ENCODE results near the gene CACUL1. TPM values are rescaled to one million over a fixed set of nuclear protein-coding genes. Genes with fewer than 3 reads are reported as not detected.
"Not testable (repeated sequence)": the region's sequence is repeated elsewhere in the genome, so short reads cannot be mapped to it uniquely, and the experiment has no call there.

CACUL1 gene
- total RNA-seq, 8 experiments from 2014 or later = 16.9 to 49.3 (median 22.2) TPM

DNA sequence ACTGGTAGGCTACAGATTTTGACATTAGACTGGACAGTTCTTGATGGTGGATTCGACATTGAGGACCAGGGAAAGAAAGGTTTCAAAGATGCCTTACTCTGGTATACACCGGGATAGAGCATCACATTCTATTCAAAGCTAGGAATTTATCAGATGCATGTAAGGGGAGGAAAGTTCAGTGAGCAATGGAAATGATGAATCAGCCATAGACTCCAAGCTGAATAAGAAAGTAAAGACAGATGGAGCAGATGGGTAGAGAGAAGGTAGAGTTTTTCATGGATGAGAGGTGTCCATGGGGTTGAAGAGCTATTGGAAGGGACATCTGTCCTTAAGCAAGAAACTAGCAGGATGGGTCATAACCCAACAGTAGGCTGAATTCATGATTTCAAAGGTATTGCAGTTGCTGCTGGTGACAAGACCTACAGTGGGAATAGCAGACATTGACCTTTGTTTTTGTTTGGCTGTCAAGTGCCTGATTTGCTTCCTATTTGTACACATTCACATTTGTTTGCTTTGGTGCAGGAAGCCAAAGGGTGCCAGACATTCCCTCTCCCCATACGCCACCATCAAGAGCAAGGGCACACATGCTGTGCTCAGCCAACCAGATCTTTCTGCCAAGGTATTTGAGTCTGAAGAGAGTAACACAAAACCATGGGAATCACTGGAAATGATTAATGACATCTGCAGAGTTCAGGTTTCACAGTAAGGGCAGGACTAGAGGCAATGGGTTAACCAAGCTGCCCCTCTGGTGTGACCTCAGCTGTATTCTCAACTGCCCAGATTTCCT is 8.6 kb upstream of the CACUL1 start:
- Histone ChIP-seq H3K27ac (no peak overlapping the region), H3K4me3 (no peak overlapping the region), H3K4me1 (replicated peaks in 1 of 2) (peaks cover 0 to 6% of the 10 kb centered on the region in 2 donors)
- ATAC-seq (replicated peaks in 6 of 8) = peak in 3 of 8 experiments; percentile 18 to 88 (median 37)
- in situ Hi-C loops (cut with MboI; ENCODE audit: low pct_unique_long_range_greater_than_20kb in 2 of 9, low sequenced_read_pairs in 9 of 9, unreplicated experiment in 9 of 9) = no loop called here
- WGBS, 10 experiments = 38 to 93% (median 72%) methylated on average over 2 to 3 of the region's 3 CpGs; no CpG with 5 or more reads in 3 of the 10 experiments

DNA sequence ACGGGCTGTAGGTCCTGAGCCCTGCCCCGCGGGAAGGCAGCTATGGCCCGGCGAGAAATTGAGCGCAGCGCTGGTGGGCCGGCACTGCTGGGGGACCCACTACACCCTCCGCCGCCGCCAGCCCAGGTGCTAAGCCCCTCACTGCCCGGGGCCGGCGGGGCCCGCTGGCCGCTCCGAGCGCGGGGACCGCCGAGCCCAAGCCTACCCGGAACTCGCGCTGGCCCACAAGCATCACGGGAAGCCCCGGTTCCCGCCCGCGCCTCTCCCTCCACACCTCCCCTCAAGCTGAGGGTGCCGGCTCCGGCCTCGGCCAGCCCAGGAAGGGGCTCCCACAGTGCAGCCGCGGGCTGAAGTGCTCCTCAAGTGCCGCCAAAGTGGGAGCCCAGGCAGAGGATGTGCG is 5.5 kb upstream of the CACUL1 start:
- peak in 1 of 8 experiments; percentile 4 for ATAC-seq (replicated peaks in 6 of 8)
- in situ Hi-C loops (cut with MboI; ENCODE audit: low pct_unique_long_range_greater_than_20kb in 2 of 9, low sequenced_read_pairs in 9 of 9, unreplicated experiment in 9 of 9) = no loop called here
- H3K4me3 ChIP-seq = no peak overlapping the region
- 76 to 100% (median 87%) methylated on average over 1 to 3 of the region's 36 CpGs; no CpG with 5 or more reads in 7 of the 10 experiments for WGBS, 10 experiments
- H3K4me1 ChIP-seq (replicated peaks in 1 of 2) = peaks cover 0 to 6% of the 10 kb centered on the region in 2 donors
- no peak overlapping the region for H3K27ac ChIP-seq

DNA sequence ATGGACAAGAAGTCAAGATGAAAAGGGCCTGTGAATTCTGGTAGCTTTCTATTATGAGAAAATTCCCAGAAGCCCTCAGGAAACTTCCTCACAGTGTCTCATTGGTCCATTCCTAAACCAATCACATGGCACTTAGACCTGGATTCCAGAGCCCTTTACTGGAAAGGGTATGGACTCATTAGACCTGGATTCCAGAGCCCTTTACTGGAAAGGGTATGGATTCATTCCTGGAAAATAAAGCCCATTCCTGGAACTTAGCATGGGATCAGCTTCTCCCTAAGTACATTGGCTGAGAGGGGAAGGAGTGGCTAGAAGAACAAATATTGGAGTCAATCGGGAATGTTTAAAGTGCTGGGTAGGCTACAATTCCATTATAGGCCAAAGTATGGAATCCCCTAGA is 3.7 kb upstream of the CACUL1 start:
- WGBS, 10 experiments = 83 to 100% (median 100%) methylated on average over 1 of the region's 1 CpG; no CpG with 5 or more reads in 6 of the 10 experiments
- in situ Hi-C loops (cut with MboI; ENCODE audit: low pct_unique_long_range_greater_than_20kb in 2 of 9, low sequenced_read_pairs in 9 of 9, unreplicated experiment in 9 of 9) = no loop called here
- H3K4me1 ChIP-seq (replicated peaks in 1 of 2) = peaks cover 0 to 2% of the 10 kb centered on the region in 2 donors
- H3K27ac ChIP-seq = no peak overlapping the region
- no peak for ATAC-seq (replicated peaks in 6 of 8)
- H3K4me3 ChIP-seq = no peak overlapping the region

DNA sequence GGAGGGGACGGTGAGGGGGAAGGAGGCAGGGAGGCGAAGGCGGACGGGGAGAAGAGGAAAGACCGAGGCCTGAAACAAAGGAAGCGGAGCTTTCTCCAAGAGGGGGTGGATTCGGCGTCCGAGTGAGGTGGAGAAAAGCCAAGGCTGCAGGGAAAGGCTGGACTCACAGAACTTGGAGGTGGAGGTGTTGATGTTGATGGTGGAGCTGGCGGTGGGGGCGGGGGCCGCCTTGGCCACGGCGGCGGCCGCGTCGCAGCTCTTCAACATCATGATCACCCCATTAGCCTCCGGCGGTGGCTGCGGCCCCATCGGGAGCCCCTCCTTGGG is 578 bp downstream of the CACUL1 start:
- peak overlapping the region; percentile 65 to 100 (median 80) for H3K4me3 ChIP-seq
- H3K27ac ChIP-seq = peak overlapping the region; percentile 90 to 94
- peaks cover 0 to 13% of the 10 kb centered on the region in 2 donors for H3K4me1 ChIP-seq (replicated peaks in 1 of 2)
- in situ Hi-C loops (cut with MboI; ENCODE audit: low pct_unique_long_range_greater_than_20kb in 2 of 9, low sequenced_read_pairs in 9 of 9, unreplicated experiment in 9 of 9) = no loop called here
- no CpG with 5 or more reads among the region's 22 CpGs for WGBS, 10 experiments
- ATAC-seq (replicated peaks in 6 of 8) = peak in 7 of 8 experiments; percentile 9 to 41 (median 30)

DNA sequence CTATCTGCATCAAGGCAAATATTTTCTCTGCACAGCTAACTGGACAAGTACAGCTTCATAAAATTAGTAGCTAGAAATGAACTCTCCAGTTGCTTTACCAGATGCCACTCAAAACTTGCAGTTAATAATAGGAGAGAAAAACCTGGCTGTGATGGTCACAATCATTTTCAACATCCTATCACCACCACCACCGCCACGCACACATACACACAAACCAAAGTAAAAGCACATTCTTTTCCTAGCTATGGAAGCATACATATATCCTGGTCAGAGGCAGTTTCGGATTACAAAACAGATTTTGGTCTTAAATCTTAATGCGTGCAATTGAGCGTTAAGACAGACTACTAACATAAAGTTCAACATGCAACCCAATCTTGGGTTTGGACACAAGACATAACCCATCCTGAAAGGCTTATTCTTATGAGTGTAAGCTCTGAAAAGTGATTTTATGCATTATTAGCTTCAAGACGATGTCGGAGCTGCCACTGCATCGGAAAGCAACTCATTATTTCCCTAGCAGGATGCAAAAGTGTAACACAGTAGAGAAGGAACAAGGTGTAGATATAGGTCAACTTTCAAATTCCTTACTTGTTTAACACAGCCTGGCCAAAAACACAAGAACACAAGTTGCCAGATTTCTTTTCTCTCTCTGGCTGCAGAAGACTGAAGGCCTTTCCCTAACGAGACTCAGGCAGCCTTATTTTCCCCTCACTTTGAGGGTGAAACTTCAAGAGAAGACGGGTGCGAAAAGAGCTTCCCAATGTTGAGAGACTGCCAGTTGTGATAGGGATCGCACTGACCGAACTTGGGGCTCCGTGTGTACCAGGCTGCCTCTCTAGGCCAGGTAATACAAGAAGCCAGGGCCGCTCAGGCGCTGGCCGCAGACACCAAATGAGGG is 1.2 kb downstream of the CACUL1 start:
- ATAC-seq (replicated peaks in 6 of 8) = peak in 5 of 8 experiments; percentile 9 to 14 (median 11)
- in situ Hi-C loops (cut with MboI; ENCODE audit: low pct_unique_long_range_greater_than_20kb in 2 of 9, low sequenced_read_pairs in 9 of 9, unreplicated experiment in 9 of 9) = no loop called here
- 0 to 22% (median 3%) methylated on average over 1 to 10 of the region's 17 CpGs for WGBS, 10 experiments

DNA sequence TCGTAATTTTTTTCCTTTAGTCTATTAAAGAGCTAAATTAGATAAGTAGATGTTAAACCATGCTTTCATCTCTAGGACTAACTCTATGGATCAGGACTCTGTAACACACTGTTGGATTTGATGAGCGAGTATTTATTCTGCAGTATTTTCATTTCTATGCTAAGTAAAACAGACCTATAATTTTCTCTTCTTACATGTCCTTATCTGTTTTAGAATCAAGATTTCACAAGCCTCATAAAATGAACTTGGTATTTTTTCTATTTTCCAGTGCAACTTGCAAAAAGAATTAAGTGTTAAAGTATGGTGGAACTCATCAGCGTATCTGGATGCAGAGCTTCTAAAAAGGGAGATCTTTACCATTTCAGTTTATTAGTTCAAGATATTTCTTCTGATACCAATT is 2.4 kb downstream of the CACUL1 start:
- Histone ChIP-seq H3K4me3 (peak overlapping the region in 3 of 5 donors; percentile 65 to 100 (median 80)), H3K4me1 (replicated peaks in 1 of 2) (peaks cover 0 to 13% of the 10 kb centered on the region in 2 donors), H3K27ac (no peak overlapping the region)
- in situ Hi-C loops (cut with MboI; ENCODE audit: low pct_unique_long_range_greater_than_20kb in 2 of 9, low sequenced_read_pairs in 9 of 9, unreplicated experiment in 9 of 9) = no loop called here
- WGBS, 10 experiments = 47 to 91% (median 80%) methylated on average over 1 to 3 of the region's 3 CpGs
- no peak for ATAC-seq (replicated peaks in 6 of 8)

More for the DNA sequence above, 1.2 kb downstream of the CACUL1 start:
- H3K4me3 ChIP-seq = peak overlapping the region; percentile 65 to 100 (median 80)
- H3K27ac ChIP-seq = peak overlapping the region; percentile 90 to 94
- peaks cover 0 to 13% of the 10 kb centered on the region in 2 donors for H3K4me1 ChIP-seq (replicated peaks in 1 of 2)

DNA sequence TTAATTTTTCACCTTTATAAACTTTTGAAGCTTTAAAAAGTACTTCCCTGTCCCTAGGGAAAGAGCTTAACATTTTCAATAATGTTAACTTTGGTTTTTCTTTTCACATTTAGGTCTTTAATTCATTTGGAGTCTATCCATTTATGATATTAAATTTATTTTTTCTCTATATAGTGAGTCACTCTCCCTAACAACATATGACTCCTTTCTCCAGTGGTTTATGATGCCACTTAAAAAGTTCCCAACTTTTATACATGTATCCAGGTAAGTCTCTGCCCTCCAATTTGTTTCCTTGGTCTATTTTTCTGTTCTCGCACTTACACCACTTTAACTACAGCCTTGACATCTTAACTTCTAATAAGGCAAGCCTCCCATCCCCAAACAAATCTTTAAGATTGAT is 3.5 kb downstream of the CACUL1 start:
- H3K4me1 ChIP-seq (replicated peaks in 1 of 2) = peaks cover 3 to 13% of the 10 kb centered on the region in 2 donors
- in situ Hi-C loops (cut with MboI; ENCODE audit: low pct_unique_long_range_greater_than_20kb in 2 of 9, low sequenced_read_pairs in 9 of 9, unreplicated experiment in 9 of 9) = no loop called here
- no peak overlapping the region for H3K27ac ChIP-seq
- H3K4me3 ChIP-seq = no peak overlapping the region
- WGBS, 10 experiments = 80 to 100% (median 100%) methylated on average over 1 of the region's 1 CpG
- no peak for ATAC-seq (replicated peaks in 6 of 8)

DNA sequence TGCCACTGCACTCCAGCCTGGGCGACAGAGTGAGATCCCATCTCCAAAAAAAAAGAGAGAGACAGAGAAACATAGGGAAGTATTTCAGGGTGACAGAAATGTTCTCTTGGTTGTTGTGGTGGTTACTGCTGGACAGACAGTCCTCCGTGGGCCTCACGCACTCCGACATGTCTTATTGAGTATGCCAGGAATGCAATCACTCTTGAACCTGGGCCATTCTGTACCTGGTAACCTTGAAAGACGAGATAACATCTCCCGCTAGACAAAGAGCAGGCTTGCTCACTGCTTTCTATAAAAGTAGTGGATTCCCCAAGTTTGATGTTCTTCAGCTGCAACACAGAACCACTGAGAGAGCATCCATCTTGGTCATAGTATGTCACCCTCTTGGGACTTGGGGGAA is 6.7 kb downstream of the CACUL1 start:
- no peak overlapping the region for H3K27ac ChIP-seq
- in situ Hi-C loops (cut with MboI; ENCODE audit: low pct_unique_long_range_greater_than_20kb in 2 of 9, low sequenced_read_pairs in 9 of 9, unreplicated experiment in 9 of 9) = no loop called here
- 92 to 100% (median 100%) methylated on average over 1 to 6 of the region's 6 CpGs; no CpG with 5 or more reads in 3 of the 10 experiments for WGBS, 10 experiments
- peaks cover 3 to 11% of the 10 kb centered on the region in 2 donors for H3K4me1 ChIP-seq (replicated peaks in 1 of 2)
- no peak overlapping the region for H3K4me3 ChIP-seq
- ATAC-seq (replicated peaks in 6 of 8) = no peak

DNA sequence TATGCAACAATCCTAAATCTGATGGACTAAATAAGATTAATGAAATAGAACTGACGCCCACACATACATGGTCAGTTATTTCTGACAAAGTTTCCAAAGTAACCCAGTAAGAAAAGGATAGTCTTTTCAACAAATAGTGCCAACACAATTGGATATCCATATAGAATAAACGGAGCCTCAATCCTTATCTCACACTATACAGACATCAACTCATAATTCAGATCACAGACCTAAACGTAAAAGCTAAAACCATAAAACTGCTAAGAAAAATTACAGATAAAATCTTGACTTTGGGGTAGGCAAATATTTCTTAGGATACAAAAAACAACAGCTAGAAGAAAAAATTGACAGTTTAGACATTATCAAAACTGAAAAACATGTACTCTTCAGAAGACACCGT is 8.5 kb downstream of the CACUL1 start:
- ATAC-seq (replicated peaks in 6 of 8) = no peak
- in situ Hi-C loops (cut with MboI; ENCODE audit: low pct_unique_long_range_greater_than_20kb in 2 of 9, low sequenced_read_pairs in 9 of 9, unreplicated experiment in 9 of 9) = no loop called here
- no peak overlapping the region for H3K4me3 ChIP-seq
- 48 to 100% (median 93%) methylated on average over 2 to 4 of the region's 4 CpGs for whole genome bisulfite sequencing, 10 experiments
- no peak overlapping the region for H3K27ac ChIP-seq
- H3K4me1 ChIP-seq (replicated peaks in 1 of 2) = peaks cover 0 to 3% of the 10 kb centered on the region in 2 donors

DNA sequence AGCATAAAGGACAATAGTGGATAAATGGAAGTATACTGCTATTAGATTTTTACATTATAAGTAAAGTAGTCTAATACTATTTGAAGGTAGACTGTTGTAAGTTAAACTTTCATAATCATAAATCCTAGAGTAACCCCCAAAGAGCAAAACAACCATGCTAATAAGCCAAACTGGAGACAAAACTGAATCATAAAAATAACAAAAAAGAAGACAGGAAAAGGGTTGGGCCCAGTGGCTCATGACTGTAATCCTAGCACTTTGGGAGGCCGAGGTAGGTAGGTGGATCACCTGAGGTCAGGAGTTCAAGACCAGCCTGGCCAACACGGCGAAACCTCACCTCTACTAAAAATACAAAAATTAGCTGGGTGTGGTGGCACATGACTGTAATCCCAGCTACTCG is 9.7 kb downstream of the CACUL1 start:
- ATAC-seq (replicated peaks in 6 of 8) = no peak
- WGBS, 10 experiments = 85 to 100% (median 90%) methylated on average over 1 to 4 of the region's 4 CpGs; no CpG with 5 or more reads in 5 of the 10 experiments
- no peak overlapping the region for H3K4me3 ChIP-seq
- peaks cover 0 to 3% of the 10 kb centered on the region in 2 donors for H3K4me1 ChIP-seq (replicated peaks in 1 of 2)
- in situ Hi-C loops (cut with MboI; ENCODE audit: low pct_unique_long_range_greater_than_20kb in 2 of 9, low sequenced_read_pairs in 9 of 9, unreplicated experiment in 9 of 9) = no loop called here
- no peak overlapping the region for H3K27ac ChIP-seq

DNA sequence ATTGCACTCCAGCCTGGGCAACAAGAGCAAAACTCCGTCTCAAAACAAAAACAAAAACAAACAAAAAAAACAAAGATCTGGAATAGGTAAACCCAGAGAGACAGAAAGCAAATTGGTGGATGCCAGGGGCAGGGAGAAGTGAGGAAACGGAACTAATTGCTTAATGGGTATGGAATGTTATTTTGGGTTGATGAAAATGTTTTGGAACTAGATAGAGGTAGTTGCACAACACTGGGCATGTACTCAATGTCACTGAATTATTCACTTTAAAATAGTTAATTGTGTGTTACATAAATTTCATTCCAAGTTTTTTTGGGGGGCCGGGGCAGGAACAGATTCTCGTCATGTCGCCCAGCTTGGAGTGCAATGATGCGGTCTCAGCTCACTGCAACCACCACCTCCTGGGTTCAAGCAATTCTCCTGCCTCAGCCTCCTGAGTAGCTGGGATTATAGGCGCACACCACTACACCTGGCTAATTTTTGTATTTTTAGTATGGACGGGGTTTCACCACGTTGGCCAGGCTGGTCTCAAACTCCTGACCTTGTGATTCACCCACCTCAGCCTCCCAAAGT is 10.3 kb downstream of the CACUL1 start:
- H3K27ac ChIP-seq; H3K4me3 ChIP-seq; ATAC-seq (replicated peaks in 6 of 8); in situ Hi-C loops (cut with MboI; ENCODE audit: low pct_unique_long_range_greater_than_20kb in 2 of 9, low sequenced_read_pairs in 9 of 9, unreplicated experiment in 9 of 9); H3K4me1 ChIP-seq (replicated peaks in 1 of 2): not testable (repeated sequence)
- WGBS, 10 experiments = 34 to 100% (median 93%) methylated on average over 1 to 8 of the region's 9 CpGs; no CpG with 5 or more reads in 1 of the 10 experiments

DNA sequence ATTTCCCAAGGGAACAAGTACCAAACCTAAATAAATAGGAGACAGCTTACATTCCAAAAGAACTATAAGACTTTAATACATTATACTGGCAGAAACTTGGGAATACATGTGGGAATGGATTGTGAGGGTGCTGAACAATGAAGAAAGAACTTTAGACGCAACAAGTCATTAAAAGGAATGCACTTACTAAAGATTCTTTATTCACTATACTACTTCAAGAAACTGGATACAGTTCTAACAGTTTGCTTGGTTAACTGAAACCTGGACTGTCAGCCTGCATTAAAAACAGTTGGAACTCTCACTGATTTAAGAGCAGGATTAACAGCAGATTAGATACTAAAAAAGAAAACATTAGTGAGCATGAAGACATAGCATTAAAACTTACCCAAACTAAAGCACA is 12.0 kb downstream of the CACUL1 start:
- ATAC-seq (replicated peaks in 6 of 8) = no peak
- H3K4me1 ChIP-seq (replicated peaks in 1 of 2) = peaks cover 0 to 3% of the 10 kb centered on the region in 2 donors

DNA sequence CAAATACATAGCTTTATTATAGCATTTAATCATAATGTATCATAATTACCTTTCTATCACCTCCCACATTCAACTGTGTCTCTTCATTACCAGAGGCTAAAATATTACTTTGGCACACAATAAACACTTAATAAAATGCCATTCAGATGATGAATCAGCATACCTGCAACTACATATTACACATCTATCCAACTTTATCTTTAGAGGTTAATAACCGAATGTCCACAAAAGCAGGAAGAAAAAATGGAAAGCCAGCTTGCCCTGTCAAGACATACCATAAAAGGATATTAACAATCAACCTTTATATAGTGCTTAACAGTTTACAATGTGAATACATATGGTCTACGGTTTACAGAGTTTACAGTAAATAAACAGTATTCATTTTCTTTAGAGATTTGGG is 12.7 kb downstream of the CACUL1 start:
- ATAC-seq (replicated peaks in 6 of 8) = no peak
- in situ Hi-C loops (cut with MboI; ENCODE audit: low pct_unique_long_range_greater_than_20kb in 2 of 9, low sequenced_read_pairs in 9 of 9, unreplicated experiment in 9 of 9) = no loop called here
- Histone ChIP-seq H3K27ac (no peak overlapping the region), H3K4me3 (no peak overlapping the region), H3K4me1 (replicated peaks in 1 of 2) (peaks cover 0 to 1% of the 10 kb centered on the region in 2 donors)
- 39 to 100% (median 91%) methylated on average over 1 to 2 of the region's 2 CpGs; no CpG with 5 or more reads in 2 of the 10 experiments for WGBS, 10 experiments

More for the DNA sequence above, 12.0 kb downstream of the CACUL1 start:
- 67 to 100% (median 88%) methylated on average over 1 of the region's 1 CpG; no CpG with 5 or more reads in 3 of the 10 experiments for WGBS, 10 experiments
- H3K27ac ChIP-seq = no peak overlapping the region
- H3K4me3 ChIP-seq = no peak overlapping the region
- in situ Hi-C loops (cut with MboI; ENCODE audit: low pct_unique_long_range_greater_than_20kb in 2 of 9, low sequenced_read_pairs in 9 of 9, unreplicated experiment in 9 of 9) = no loop called here
